GM12878 (cell line): Measurements from ENCODE around the gene NHEJ1. TPM values are rescaled to one million over a fixed set of nuclear protein-coding genes. Genes with fewer than 3 reads are reported as not detected.

Experiments
- ATAC-seq: fragments of 200-7000 bp; cut with Tn5 transposase; 3 replicates; pipeline ENCODE4 v1.9.1; 2020; ENCODE audit warnings: mild to moderate bottlenecking, moderate library complexity
- BruUV-seq: library from RNA; stranded (reverse); fragments of 400-500 nt; replicated peaks from 2 replicates; lab custom pipeline; 2021; lab: Mats Ljungman, UMichigan
- CTCF ChIA-PET: fragments of 300-600 bp; sonication (Branson Sonifier 250); formaldehyde crosslinking; extraction: SDS; loops from one replicate; lab custom pipeline; 2021; ENCODE audit warnings: inconsistent platforms; lab: Yijun Ruan, JAX
- POLR2A ChIA-PET: fragments of 350-600 bp; formaldehyde crosslinking; extraction: SDS; loops from one replicate; lab custom pipeline; 2021; ENCODE audit warnings: inconsistent platforms; lab: Charles Lee
- RAD21 ChIA-PET: fragments of 300-600 bp; sonication (Branson Sonifier 250); formaldehyde crosslinking; loops from one replicate; lab custom pipeline; 2023; ENCODE audit warnings: antibody characterized with exemption; ENCODE audit not compliant: unreplicated experiment; lab: Charles Lee
- SMC1A ChIA-PET: fragments of 300-600 bp; sonication (Branson Sonifier 250); formaldehyde crosslinking; loops from one replicate; lab custom pipeline; 2023; ENCODE audit not compliant: unreplicated experiment, uncharacterized antibody; lab: Charles Lee
- DNase-seq: peaks from one replicate; pipeline ENCODE4 v3.0.0-alpha.2; 2011; ENCODE audit warnings: low read depth, low spot score
- FAIRE-seq: peaks from 3 replicates; lab custom pipeline; 2011; peaks lifted over from hg19 to GRCh38; lab: Jason Lieb, UNC
- H2AFZ ChIP-seq: 2 replicates; pipeline ENCODE4 v1.6.0; 2011; ENCODE audit warnings: low read depth, low read length, control low read depth; ENCODE audit not compliant: control insufficient read depth
- H3K27ac ChIP-seq: 2 replicates; pipeline ENCODE4 v1.5.1; 2011; ENCODE audit warnings: control low read depth; ENCODE audit not compliant: control insufficient read depth, insufficient read depth
- H3K27me3 ChIP-seq, 2 experiments: replicated peaks in 1 of 2; 2 replicates each; pipeline versions ENCODE4 v1.6.0 to v1.6.1; 2011; ENCODE audit warnings: low read length in 1 of 2; ENCODE audit not compliant: control insufficient read depth in 2 of 2, insufficient read depth in 2 of 2
- H3K36me3 ChIP-seq, 2 experiments: 2 replicates each; pipeline ENCODE4 v1.5.1; 2011; ENCODE audit warnings: low read length in 1 of 2; ENCODE audit not compliant: control insufficient read depth in 2 of 2, insufficient read depth in 2 of 2
- H3K4me1 ChIP-seq: 2 replicates; pipeline ENCODE4 v1.6.1; 2011; ENCODE audit warnings: mild to moderate bottlenecking, low read length, moderate library complexity, mixed read lengths; ENCODE audit not compliant: control insufficient read depth, insufficient read depth
- H3K4me2 ChIP-seq: 2 replicates; pipeline ENCODE4 v1.6.0; 2011; ENCODE audit warnings: control low read depth; ENCODE audit not compliant: control insufficient read depth, insufficient read depth
- H3K4me3 ChIP-seq: fragments of 200-600 bp; sonication (generic); 2 replicates; pipeline ENCODE4 v1.5.1; 2016
- H3K79me2 ChIP-seq: 2 replicates; pipeline ENCODE4 v1.6.0; 2011; ENCODE audit warnings: low read length; ENCODE audit not compliant: control insufficient read depth, insufficient read depth
- H3K9ac ChIP-seq: 2 replicates; pipeline ENCODE4 v1.8.0; 2011; ENCODE audit warnings: low read length, control low read depth, mixed read lengths; ENCODE audit not compliant: control insufficient read depth, insufficient read depth
- H3K9me3 ChIP-seq: replicated peaks from 3 replicates; pipeline ENCODE4 v1.5.1; 2011; ENCODE audit warnings: mild to moderate bottlenecking, low read length; ENCODE audit not compliant: control insufficient read depth, insufficient read depth
- H4K20me1 ChIP-seq: 2 replicates; pipeline ENCODE4 v1.6.0; 2011; ENCODE audit not compliant: control insufficient read depth, insufficient read depth
- ASH2L ChIP-seq: fragments of 300-600, 200-600 bp; sonication (generic); IDR thresholded peaks from 2 replicates; pipeline ENCODE4 v1.6.1; 2017; ENCODE audit warnings: low read depth, mild to moderate bottlenecking, borderline replicate concordance
- BCL11A ChIP-seq: IDR thresholded peaks from 2 replicates; pipeline ENCODE4 v1.6.1; 2011; ENCODE audit warnings: low read depth, low read length
- CUX1 ChIP-seq: IDR thresholded peaks from 2 replicates; pipeline ENCODE4 v1.6.1; 2012; ENCODE audit warnings: improper control_type of control experiment, low read depth, low read length; ENCODE audit not compliant: insufficient replicate concordance
- EED ChIP-seq: sonication (generic); IDR thresholded peaks from 2 replicates; pipeline ENCODE4 v1.6.1; 2016; ENCODE audit warnings: antibody characterized with exemption, low read depth
- EP300 ChIP-seq, 2 experiments: fragments of 150-350 bp in 1 of 2; IDR thresholded peaks; 2 replicates each; pipeline ENCODE4 v1.6.1; 2011 to 2012; ENCODE audit warnings: low read depth in 2 of 2, low read length in 2 of 2, borderline replicate concordance in 1 of 2, improper control_type of control experiment in 1 of 2, inconsistent platforms in 1 of 2; ENCODE audit not compliant: control insufficient read depth in 1 of 2
- KAT2A ChIP-seq: conservative IDR thresholded peaks from 2 replicates; pipeline ENCODE4 v1.6.1; 2011; ENCODE audit warnings: low read depth, low read length; ENCODE audit not compliant: control insufficient read depth
- KDM1A ChIP-seq: fragments of 200-600 bp; sonication (generic); IDR thresholded peaks from 2 replicates; pipeline ENCODE4 v1.6.1; 2016; ENCODE audit warnings: borderline replicate concordance
- MYC ChIP-seq: IDR thresholded peaks from 2 replicates; pipeline ENCODE4 v1.6.1; 2011; ENCODE audit warnings: mild to moderate bottlenecking, low read length, moderate library complexity, inconsistent platforms; ENCODE audit not compliant: insufficient read depth, insufficient replicate concordance, insufficient read length, severe bottlenecking
- PML ChIP-seq: IDR thresholded peaks from 2 replicates; pipeline ENCODE4 v1.6.1; 2012; ENCODE audit warnings: low read length, inconsistent platforms
- POLR2AphosphoS5 ChIP-seq: IDR thresholded peaks from 2 replicates; pipeline ENCODE4 v1.6.1; 2011; ENCODE audit warnings: mild to moderate bottlenecking, low read length, inconsistent platforms
- RB1 ChIP-seq: fragments of 450-650 bp; formaldehyde crosslinking; IDR thresholded peaks from 2 replicates; pipeline ENCODE4 v1.6.1; 2017; ENCODE audit warnings: mild to moderate bottlenecking, borderline replicate concordance
- SIN3A ChIP-seq: IDR thresholded peaks from 2 replicates; pipeline ENCODE4 v1.6.1; 2012; ENCODE audit warnings: low read depth, low read length, improper control_type of control experiment
- STAT3 ChIP-seq: IDR thresholded peaks from 2 replicates; pipeline ENCODE4 v1.6.1; 2011; ENCODE audit warnings: low read depth, low read length, improper control_type of control experiment
- YBX1 ChIP-seq: fragments of 450-650 bp; IDR thresholded peaks from 2 replicates; pipeline ENCODE4 v1.6.1; 2016; ENCODE audit warnings: antibody characterized with exemption
- WGBS: methylation state at CpG from one replicate; pipeline ENCODE4 v1.1.6; 2016; ENCODE audit warnings: low lambda C conversion rate; ENCODE audit not compliant: insufficient replicate concordance, insufficient coverage; ENCODE audit errors: missing lambda C conversion rate; 5-methylcytosine and 5-hydroxymethylcytosine counted together
- in situ Hi-C: fragments of 300-500 bp; cut with MboI; formaldehyde crosslinking; loops from 9 replicates; pipeline ENCODE4 v1.14.3; 2018; ENCODE audit warnings: mixed read lengths
- intact Hi-C: fragments of 100-400 bp; cut with micrococcal nuclease; formaldehyde crosslinking; loops from one replicate; pipeline ENCODE4 v1.14.2; 2022; ENCODE audit not compliant: unreplicated experiment
- polyA plus RNA-seq, 11 experiments: library from polyadenylated mRNA; depleted of rRNA in 4 of 11; unstranded in 6 of 11; stranded (reverse) in 5 of 11; fragments of >200 nt; fragmentation: Nextera tagmentation in 4 of 11; fragmentation: Illumina TruSeq in 1 of 11; extraction: Ambion mirVana in 4 of 11; extraction: Trizol in 1 of 11; gene quantifications; 1 replicate in 1 of 11; 2 replicates in 10 of 11; pipeline versions ENCODE4 v1.2.1 to v1.2.3, GENCODE V29; 2011 to 2016; ENCODE audit warnings: inconsistent platforms in 2 of 11, missing spikeins in 2 of 11, low read depth in 1 of 11
- total RNA-seq, 4 experiments: library from RNA; depleted of rRNA in 3 of 4; stranded (reverse); fragments of >200 nt in 3 of 4; fragmentation: Illumina TruSeq in 1 of 4; extraction: Trizol in 1 of 4; gene quantifications; 2 replicates each; pipeline versions ENCODE4 v1.2.1 to v1.2.3, GENCODE V29; 2013 to 2021

The NHEJ1 gene
- total and polyA plus RNA-seq, 10 of the 15 experiments (the other 5 are each of a cell fraction or from before 2014, with no cell fraction given): 11.8 to 20.2 (median 17.0) TPM

- TF ChIP-seq SIN3A (no peak), BCL11A (no peak), YBX1 (no peak), MYC (no peak), RB1 (no peak), ASH2L (no peak)
Observed at GRCh38 chr2:219090436-219091299, 69.9 kb downstream of the NHEJ1 start (continued).

DNA sequence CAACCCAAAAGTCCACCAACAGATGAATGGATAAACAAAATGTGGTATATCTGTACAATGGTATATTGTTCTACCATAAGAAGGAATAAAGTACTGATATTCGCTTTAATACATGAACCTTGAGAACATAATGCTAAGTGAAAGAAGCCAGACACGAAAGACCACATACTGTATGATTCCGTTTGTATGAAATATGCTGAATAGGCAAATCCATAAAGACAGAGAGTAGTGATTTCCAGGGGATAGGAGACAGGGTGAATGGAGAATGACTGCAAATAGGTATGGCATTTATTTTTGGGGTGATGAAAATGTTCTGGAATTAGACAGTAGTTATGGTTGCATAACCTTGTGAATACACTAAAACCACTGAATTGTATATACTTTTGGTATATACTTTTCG, 71.3 kb downstream of the NHEJ1 start:
- Histone ChIP-seq H3K4me1 (peaks cover 14% of the 10 kb centered on the region), H3K9me3 (no peaks in the 10 kb centered on the region), H3K9ac (no peak overlapping the region), H4K20me1 (peaks cover 3% of the 10 kb centered on the region; the same call in 1 of the 2 replicates), H2AFZ (no peak overlapping the region), H3K36me3 (no peaks in the 10 kb centered on the region), H3K4me2 (no peak overlapping the region), H3K27me3 (no peaks in the 10 kb centered on the region), H3K4me3 (no peak overlapping the region), H3K79me2 (no peaks in the 10 kb centered on the region), H3K27ac (no peak overlapping the region)
- DNase-seq: no peak
- CTCF ChIA-PET: interaction anchor here (1.0 to 26.8 kb wide), 3 partner anchors 14 to 59 kb away, joined by 3 to 365 read pairs (median 58); no protein-coding TSS in a partner anchor
- no TSS peak for BruUV-seq
- TF ChIP-seq STAT3 (no peak), BCL11A (no peak), EP300 (IDR thresholded peaks at IDR 0.05; ENCODE audit: borderline replicate concordance in 1 of 2, control insufficient read depth in 1 of 2, low read depth in 2 of 2, low read length in 2 of 2) (no peak), PML (no peak), KAT2A (no peak), KDM1A (no peak), EED (no peak), POLR2AphosphoS5 (no peak), CUX1 (no peak)
- ATAC-seq: no peak
- SMC1A ChIA-PET: no interaction called here
- in situ Hi-C loops: no loop called here
- RAD21 ChIA-PET: no interaction called here
- FAIRE-seq: peak; percentile 52
- intact Hi-C loops: no loop called here
- 89% methylated on average over 4 of the region's 4 CpGs for WGBS
- POLR2A ChIA-PET: no interaction called here
